A673 (cell line): ENCODE data around the gene EEFSEC. TPM values are rescaled to one million over a fixed set of nuclear protein-coding genes. Genes with fewer than 3 reads are reported as not detected.

Experiments used
- BruUV-seq: library from RNA; stranded (reverse); fragments of 400-500 nt; replicated peaks from 2 replicates; lab custom pipeline; 2021; lab: Mats Ljungman, UMichigan
- CTCF ChIA-PET: fragments of 300-600 bp; sonication (Branson Sonifier 250); formaldehyde crosslinking; loops from one replicate; lab custom pipeline; 2022; ENCODE audit warnings: antibody characterized with exemption; lab: Charles Lee
- POLR2A ChIA-PET: fragments of 300-600 bp; sonication (Branson Sonifier 250); formaldehyde crosslinking; loops from one replicate; lab custom pipeline; 2022; ENCODE audit warnings: antibody characterized with exemption; ENCODE audit not compliant: low non-redundant PET; lab: Charles Lee
- DNase-seq: peaks from one replicate; pipeline ENCODE4 v3.0.0-alpha.2; 2015; ENCODE audit warnings: low spot score
- H3K27ac ChIP-seq: fragments of 200-600 bp; sonication (generic); 2 replicates; pipeline ENCODE4 v1.5.1; 2016; ENCODE audit warnings: mixed run types, low read depth, mild to moderate bottlenecking, mixed read lengths, antibody characterized with exemption, low read length; ENCODE audit not compliant: poor library complexity, severe bottlenecking
- H3K27me3 ChIP-seq: fragments of 200-600 bp; sonication (generic); replicated peaks from 2 replicates; pipeline ENCODE4 v1.6.1; 2017; ENCODE audit warnings: mixed run types, low read depth, mild to moderate bottlenecking, mixed read lengths, antibody characterized with exemption, low read length; ENCODE audit not compliant: insufficient read depth, poor library complexity
- H3K36me3 ChIP-seq: fragments of 200-600 bp; sonication (generic); 2 replicates; pipeline ENCODE4 v1.6.1; 2016; ENCODE audit warnings: mixed run types, mild to moderate bottlenecking, mixed read lengths, antibody characterized with exemption, low read length; ENCODE audit not compliant: insufficient read depth, poor library complexity, severe bottlenecking
- H3K4me1 ChIP-seq: fragments of 200-600 bp; sonication (generic); 2 replicates; pipeline ENCODE4 v1.6.1; 2017; ENCODE audit warnings: mixed run types, mild to moderate bottlenecking, mixed read lengths, antibody characterized with exemption, low read length; ENCODE audit not compliant: insufficient read depth, poor library complexity, severe bottlenecking
- H3K4me3 ChIP-seq: fragments of 200-600 bp; sonication (generic); 2 replicates; pipeline ENCODE4 v1.5.1; 2016; ENCODE audit warnings: low read depth, mixed run types, mild to moderate bottlenecking, mixed read lengths, low read length; ENCODE audit not compliant: poor library complexity, severe bottlenecking
- H3K9me3 ChIP-seq: fragments of 200-600 bp; sonication (generic); 2 replicates; pipeline ENCODE4 v1.6.1; 2016; ENCODE audit warnings: mixed run types, low read depth, mild to moderate bottlenecking, mixed read lengths, antibody characterized with exemption, low read length; ENCODE audit not compliant: poor library complexity, severe bottlenecking
- EZH2 ChIP-seq: fragments of 200-600 bp; sonication (generic); IDR thresholded peaks from 2 replicates; pipeline ENCODE4 v1.6.1; 2017; ENCODE audit warnings: borderline replicate concordance, low read depth, mild to moderate bottlenecking, mixed read lengths, antibody characterized with exemption, low read length; ENCODE audit not compliant: poor library complexity, severe bottlenecking
- intact Hi-C: fragments of 100-400 bp; cut with micrococcal nuclease; formaldehyde crosslinking; loops from one replicate; pipeline ENCODE4 v1.10.0; 2022; ENCODE audit not compliant: unreplicated experiment
- total RNA-seq: library from RNA; stranded (reverse); gene quantifications from 2 replicates; pipeline ENCODE4 v1.2.3, GENCODE V29; 2021
- TF ChIP-seq, protein P1 (sequence below): fragments of 300-800, 200-600 bp; sonication (generic); conservative IDR thresholded peaks from 2 replicates; pipeline ENCODE4 v1.5.1; 2017; ENCODE audit warnings: low read depth, mild to moderate bottlenecking, antibody characterized with exemption, low read length, moderate library complexity, mixed read lengths

EEFSEC gene
- total RNA-seq, 1 experiment from 2014 or later = 19.7 TPM

DNA sequence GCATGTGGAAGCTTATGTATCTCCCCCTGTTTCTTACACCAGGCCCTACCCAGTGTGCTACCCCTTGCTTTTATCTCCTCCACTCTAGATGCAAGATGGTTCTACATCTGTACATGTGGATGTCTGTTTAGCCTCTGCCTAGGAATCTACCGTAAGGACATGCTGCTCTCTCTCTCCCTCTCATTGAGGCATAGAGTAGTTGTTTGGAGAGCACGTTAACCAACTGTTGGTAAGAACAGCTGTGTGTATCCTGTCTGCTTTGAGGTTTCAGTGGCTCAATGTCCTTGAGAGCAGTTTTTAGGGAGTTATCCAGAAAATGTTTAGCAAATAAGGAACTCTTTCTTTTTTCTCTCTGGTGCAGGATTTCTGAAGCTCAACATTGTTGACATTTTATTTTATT is 160.7 kb downstream of the EEFSEC start:
- ChIA-PET CTCF (no interaction called here), POLR2A (no interaction called here)
- no peak overlapping the region for H3K27ac ChIP-seq
- BruUV-seq = no TSS peak
- intact Hi-C loops = no loop called here
- no peak overlapping the region for H3K4me3 ChIP-seq
- DNase-seq = no peak
- H3K36me3 ChIP-seq = no peaks in the 10 kb centered on the region
- peaks cover 10% of the 10 kb centered on the region for H3K4me1 ChIP-seq
- TF ChIP-seq EZH2 = no peak
- TF ChIP-seq, protein P1, sequence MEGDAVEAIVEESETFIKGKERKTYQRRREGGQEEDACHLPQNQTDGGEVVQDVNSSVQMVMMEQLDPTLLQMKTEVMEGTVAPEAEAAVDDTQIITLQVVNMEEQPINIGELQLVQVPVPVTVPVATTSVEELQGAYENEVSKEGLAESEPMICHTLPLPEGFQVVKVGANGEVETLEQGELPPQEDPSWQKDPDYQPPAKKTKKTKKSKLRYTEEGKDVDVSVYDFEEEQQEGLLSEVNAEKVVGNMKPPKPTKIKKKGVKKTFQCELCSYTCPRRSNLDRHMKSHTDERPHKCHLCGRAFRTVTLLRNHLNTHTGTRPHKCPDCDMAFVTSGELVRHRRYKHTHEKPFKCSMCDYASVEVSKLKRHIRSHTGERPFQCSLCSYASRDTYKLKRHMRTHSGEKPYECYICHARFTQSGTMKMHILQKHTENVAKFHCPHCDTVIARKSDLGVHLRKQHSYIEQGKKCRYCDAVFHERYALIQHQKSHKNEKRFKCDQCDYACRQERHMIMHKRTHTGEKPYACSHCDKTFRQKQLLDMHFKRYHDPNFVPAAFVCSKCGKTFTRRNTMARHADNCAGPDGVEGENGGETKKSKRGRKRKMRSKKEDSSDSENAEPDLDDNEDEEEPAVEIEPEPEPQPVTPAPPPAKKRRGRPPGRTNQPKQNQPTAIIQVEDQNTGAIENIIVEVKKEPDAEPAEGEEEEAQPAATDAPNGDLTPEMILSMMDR = no peak
- H3K9me3 ChIP-seq = no peaks in the 10 kb centered on the region
- no peaks in the 10 kb centered on the region for H3K27me3 ChIP-seq

DNA sequence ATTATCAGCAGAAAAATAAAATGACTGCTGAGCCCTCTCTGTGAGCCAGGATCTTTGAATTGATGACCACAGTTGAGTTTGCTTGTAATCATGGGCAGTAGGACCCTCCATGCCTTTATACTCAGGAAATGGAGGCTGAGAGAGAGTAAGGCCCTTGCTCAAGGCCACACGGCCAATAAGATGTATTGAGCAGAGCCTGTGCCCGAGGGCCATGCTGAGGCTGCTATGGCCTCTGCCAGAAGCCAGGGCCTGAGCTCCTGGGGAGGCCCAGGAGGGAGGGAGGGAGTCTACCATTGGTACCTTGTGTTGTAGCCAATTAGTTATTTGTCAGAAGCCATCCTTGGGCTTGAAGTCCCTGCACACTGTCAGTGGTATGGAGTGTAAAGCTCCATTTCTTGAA is 162.0 kb downstream of the EEFSEC start:
- intact Hi-C loops = no loop called here
- peaks cover 10% of the 10 kb centered on the region for H3K4me1 ChIP-seq
- CTCF ChIA-PET = no interaction called here
- no peak for DNase-seq
- no peak overlapping the region for H3K27ac ChIP-seq
- no TSS peak for BruUV-seq
- no peaks in the 10 kb centered on the region for H3K36me3 ChIP-seq
- no peaks in the 10 kb centered on the region for H3K9me3 ChIP-seq
- POLR2A ChIA-PET = no interaction called here
- no peak for TF ChIP-seq EZH2
- TF ChIP-seq, protein P1 = no peak
- H3K27me3 ChIP-seq = no peaks in the 10 kb centered on the region
- H3K4me3 ChIP-seq = no peak overlapping the region

DNA sequence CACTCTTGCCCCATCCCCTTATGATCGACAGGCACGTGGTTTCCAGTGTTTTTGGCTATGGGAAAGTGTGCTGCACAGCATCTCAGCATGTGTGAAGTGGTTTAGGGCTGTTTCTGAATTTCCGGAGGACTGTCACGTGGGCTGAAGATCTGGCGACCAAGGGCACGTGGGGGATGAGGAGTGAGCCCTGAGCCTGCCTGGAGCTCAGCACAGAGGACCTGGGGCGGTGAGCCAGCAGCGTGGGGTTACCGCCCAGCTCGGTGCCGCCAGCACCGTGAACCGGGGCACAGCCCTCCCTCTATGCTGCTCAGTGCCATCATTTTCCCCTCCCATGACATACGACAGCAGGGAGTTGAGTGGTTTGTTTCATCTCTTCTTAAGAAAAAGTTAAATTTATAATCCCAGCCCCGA is 163.2 kb downstream of the EEFSEC start:
- TF ChIP-seq, protein P1 = no peak
- TF ChIP-seq EZH2 = no peak
- ChIA-PET POLR2A (interaction anchor here (0.6 kb wide), 1 partner anchor 28 kb away, joined by 3 read pairs; no protein-coding TSS in a partner anchor), CTCF (no interaction called here)
- H3K27ac ChIP-seq = no peak overlapping the region
- BruUV-seq = no TSS peak
- peak; percentile 33 for DNase-seq
- no peaks in the 10 kb centered on the region for H3K36me3 ChIP-seq
- H3K4me3 ChIP-seq = no peak overlapping the region
- intact Hi-C loops = no loop called here
- H3K9me3 ChIP-seq = no peaks in the 10 kb centered on the region
- H3K27me3 ChIP-seq = no peaks in the 10 kb centered on the region
- H3K4me1 ChIP-seq = peaks cover 10% of the 10 kb centered on the region
